Hypothalamus (tissue), 51 donors: ENCODE measurements around the gene MRTO4.
"Not testable (repeated sequence)": the region's sequence is repeated elsewhere in the genome, so short reads cannot be mapped to it uniquely, and the experiment has no call there.

Source experiments
- DNase-seq, 51 donors: peaks; one replicate each; lab custom pipeline; 2025; lab: John Stamatoyannopoulos, UW

The MRTO4 gene

DNA sequence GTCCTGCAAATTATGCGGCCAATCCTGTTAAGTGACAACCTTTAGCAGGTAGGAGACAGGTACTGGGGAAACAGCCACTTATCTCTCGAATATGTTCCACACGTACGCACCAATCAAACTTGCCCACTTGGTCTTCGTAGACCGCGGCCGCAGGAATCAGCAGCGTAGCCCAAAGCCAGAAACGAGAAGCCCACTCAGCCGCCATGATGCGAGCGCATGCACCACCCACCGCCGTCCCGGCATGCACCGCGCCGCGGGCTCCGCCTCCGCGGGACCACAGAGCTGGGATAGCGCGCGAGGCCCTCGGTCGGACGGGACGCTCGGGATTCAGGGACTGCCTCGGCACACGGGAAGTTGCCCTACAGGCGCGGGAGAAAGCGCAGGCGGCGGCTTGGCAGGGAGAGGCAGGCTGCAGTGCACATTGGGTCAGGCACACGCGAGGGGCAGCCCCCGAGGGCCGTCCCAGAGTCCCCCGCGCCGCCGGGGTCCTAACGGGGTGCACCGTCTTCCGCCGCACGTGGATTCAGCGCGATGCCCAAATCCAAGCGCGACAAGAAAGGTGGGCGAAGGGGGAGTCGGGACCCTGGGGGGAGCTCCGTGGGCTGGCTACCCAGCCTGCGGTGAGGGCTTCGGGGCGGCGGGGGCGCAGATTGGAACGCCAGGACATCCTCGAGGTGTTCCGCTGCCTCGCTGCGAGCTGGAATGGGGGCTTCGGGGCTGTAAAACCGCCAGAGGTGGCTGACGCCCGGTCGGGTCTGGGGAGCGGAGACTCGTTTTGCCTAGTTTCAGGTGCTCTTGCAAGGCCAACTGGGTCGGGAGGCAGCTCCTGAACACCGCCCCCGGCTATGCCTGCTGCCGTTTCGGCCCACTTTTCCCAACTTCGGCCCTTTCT lies at the start of gene MRTO4, which contains the start of gene EMC1:
Gene MRTO4 (plus strand): TSS at position 501 of the 892 bp plus-strand sequence. CDS start 31 bp downstream, at position 532.
Gene EMC1 (minus strand): TSS at position 220 of the 892 bp plus-strand sequence. CDS start 15 bp downstream, at position 205.
- peak; percentile 57 to 98 (median 82) for DNase-seq

DNA sequence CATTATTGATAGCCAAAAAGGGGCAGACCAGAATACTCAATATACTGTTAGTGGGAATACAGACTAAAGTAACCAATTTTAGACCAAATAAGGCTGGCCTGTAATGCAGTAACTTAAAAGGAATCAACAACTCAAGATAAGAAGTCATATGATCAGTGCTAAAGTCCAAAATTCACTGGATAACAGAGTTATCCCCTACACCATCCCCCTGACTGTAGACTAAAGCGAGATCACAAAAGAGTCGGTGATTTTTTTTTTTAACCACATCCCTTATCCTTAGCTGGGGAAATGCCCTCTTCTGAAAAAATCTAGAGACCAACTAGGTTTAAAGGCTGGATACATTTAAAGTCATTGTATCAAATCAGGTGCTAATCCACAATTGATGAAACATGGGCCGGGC lies 49.2 kb upstream of the MRTO4 start:
- DNase-seq: no peak

DNA sequence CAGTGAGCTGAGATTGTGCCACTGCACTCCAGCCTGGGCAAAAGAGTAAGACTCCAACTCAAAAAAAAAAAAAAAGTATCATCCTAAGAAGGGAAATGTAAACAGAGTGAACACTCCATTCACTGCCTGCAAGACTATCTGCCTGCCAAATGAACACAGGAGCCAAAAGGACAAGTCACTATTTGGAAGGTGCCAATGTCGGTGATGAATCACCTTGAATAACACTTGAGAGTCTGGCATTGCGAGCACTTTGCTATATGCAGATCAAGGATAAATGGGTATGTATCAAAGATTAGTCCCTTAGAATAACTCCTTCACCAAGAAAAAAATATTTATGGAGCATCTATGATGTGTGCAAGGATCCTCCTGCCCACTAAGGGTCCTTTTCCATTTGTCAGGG lies 48.2 kb upstream of the MRTO4 start:
- DNase-seq: peak in 3 of 51 donors; percentile 9 to 44 (median 11)

DNA sequence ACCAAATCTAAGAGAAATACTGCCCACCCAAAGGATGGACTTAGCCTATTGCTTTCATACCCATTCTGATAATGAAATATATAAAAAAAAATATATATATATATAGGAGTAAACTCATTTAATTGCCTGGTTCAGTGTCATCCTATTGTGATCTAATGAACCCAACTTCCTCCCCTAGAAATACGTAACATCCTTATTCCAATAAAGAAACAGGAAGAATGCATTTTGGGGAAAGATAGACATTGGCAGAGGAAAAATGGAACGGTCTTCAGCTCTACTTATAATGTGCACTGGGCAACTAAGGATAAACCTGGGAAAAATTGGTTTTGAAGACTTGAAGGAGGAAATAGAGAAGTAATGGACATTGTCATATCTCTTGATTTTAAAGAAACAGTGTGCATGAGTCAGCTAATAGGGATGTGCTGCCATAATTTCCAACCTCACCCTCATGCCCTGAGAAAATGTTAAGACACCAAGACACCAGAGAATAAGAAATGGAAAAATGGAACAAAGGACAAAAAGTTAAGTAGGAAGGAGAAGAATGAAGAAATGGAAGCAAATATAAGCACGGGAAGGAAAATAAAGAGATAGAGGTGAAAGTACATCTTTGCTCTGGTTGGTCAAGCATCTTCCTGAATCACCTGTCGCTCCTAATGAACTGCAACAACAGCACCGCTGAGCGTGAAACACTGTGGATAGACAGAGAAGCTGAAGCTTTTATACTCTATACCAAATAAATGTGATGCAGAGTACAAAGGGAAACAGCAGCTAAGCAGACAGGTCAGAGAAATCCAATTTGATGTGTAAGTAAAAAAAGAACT lies 46.9 kb upstream of the MRTO4 start:
- no peak for DNase-seq

DNA sequence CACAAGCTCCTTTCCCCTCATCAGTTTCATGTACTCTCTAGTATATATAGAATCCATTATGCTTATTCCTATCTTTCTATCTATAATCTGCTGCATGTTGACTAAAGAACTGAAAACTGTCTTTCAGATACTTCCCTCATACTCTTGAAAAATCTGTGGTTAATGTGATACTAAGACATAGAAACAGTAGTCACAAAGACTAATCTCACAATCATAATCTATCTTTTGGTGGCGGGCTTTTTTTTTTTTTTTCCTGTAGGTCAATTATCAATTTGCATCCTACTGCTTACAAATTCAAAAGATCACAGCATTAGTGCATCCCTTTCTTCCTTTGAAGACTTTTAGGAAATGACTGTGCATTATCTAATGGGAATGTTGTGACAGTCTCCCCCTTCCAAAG lies 46.2 kb upstream of the MRTO4 start:
- DNase-seq: no peak

DNA sequence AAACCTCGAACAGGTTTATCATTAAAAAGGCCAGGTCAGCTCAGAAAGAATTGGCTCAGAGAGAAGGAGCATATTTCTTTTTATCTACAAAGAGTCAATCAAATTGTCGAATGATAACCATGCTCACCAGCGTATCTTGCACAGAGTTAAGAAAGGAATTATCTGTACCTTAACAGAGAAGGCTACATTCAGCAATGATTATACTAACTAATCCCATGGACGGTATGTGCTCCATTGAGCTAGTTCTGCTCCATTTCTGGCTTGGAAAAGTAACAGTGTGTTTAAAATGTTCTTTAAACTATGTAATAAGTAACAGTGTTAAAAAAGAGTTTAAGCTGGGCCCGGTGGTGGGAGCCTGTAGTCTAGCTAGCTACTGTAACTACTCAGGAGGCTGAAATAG lies 45.8 kb upstream of the MRTO4 start:
- no peak for DNase-seq

DNA sequence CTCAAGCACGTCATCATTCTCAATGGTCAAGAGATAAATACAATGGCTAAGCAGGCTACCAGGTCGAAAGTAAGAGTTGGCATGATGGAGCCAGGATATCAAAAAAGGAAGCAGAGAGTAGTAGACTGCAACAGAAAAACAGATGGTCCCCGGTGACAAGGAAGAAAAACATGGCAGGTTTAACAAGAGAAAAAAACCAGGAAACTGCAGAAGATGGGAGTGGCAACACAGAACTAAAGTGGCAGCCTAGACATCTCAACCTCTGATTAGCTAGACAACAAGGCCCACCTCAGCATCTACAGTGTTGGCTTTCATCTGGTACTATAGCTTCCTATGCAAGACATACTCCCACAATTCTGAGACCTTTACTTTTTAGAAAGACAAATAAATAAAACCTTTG lies 44.7 kb upstream of the MRTO4 start:
- DNase-seq: no peak

DNA sequence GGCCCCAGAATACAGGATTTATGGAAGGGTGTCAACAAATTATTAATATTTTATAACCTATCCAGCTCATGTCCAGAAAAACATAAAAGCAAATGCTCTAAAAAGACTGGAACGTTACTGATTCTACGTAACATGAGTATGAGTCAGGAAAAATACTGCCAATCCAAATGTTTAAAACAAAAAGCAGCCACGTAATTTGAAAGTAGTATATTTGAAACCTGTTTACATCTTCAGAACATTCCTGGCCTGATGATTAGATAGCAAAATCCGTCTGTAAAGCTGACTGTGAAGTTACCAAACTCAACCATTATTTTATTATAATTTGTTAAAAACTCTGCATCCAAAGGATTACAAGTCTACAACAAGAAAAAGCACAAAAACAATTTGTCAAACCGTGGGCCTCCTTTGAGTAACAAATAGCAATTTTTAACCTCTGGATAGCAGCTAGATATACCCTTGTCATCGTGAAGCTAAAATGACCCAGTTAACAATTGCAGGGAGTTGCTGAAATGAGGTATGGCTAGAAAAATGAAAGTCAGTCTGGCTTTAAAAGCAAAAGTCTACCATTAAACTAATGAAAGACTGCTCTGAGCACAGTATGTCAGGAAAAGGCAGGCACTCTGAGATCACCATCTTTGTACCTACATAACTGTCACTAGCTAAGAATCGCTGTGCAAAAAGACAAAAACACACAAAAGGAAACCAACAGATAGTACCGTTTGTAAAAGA lies 42.7 kb upstream of the MRTO4 start:
- DNase-seq: no peak

DNA sequence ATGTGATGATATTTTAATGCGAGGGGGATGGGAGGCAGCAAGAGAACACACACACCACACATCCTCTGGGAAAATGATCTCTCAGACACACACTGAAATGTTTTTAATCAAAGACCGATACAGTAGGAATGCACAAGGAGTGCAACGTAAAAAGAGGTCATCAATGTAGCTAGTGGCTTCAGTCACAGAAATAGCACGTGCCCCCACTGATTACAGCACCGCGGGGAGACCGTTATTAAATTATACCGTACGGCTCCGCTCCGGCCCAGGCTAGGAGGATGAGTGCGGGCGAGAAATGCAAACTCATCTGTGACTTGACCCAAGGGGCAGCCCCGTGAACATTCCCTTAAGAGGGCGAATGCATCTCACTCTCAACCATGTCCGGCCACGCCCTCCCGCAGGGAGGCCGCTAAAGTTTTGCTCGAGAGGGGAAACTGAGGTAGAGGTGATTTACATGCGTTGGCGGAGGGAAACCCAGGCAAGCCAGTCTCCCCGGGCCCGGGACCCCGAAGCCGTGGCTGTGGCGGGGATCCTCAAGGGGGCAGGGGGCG lies 42.1 kb upstream of the MRTO4 start:
- peak in 13 of 51 donors; percentile 25 to 58 (median 41) for DNase-seq

DNA sequence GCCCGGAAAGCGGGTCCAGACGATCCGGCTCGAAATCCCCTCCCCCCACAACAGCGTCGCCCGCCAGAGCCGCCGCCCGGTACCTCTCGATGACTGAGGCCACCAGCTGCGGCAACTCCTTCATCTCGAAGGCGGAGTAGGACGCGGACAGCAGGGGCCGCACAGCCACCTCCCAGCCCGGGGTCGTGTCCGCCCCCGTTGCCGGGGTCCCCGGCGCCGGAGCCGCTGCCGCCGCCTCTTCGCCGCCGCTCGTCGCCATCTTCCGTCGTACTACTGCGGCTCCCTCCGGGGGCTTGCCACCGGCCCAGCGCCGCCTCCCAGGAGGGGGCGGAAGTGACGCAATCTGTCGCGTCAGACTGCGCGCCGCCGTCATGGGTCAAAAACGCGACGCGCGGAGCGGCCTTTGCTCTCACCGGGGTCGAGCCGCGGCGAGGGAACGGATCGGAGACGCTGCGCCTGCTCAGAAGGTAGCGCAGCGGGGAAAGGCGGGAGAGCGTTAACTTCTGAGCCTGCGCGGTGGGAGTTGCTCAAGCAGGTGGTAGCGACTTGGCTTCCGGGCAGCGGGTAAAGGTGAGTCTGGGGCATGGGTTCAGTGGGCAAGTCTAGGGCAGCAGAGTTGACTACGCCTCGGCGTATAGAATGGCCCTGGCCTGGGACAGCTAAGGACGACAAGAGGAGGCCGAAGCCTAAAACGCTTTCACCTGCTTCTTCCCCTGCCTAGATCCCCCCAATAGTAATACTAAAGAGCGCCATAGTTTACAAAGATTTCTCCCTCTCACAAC lies 41.4 kb upstream of the MRTO4 start, which contains the start of gene UBR4:
Gene UBR4 (minus strand): TSS at position 277 of the 782 bp plus-strand sequence. CDS start 18 bp downstream, at position 259.
- peak; percentile 49 to 97 (median 87) for DNase-seq

DNA sequence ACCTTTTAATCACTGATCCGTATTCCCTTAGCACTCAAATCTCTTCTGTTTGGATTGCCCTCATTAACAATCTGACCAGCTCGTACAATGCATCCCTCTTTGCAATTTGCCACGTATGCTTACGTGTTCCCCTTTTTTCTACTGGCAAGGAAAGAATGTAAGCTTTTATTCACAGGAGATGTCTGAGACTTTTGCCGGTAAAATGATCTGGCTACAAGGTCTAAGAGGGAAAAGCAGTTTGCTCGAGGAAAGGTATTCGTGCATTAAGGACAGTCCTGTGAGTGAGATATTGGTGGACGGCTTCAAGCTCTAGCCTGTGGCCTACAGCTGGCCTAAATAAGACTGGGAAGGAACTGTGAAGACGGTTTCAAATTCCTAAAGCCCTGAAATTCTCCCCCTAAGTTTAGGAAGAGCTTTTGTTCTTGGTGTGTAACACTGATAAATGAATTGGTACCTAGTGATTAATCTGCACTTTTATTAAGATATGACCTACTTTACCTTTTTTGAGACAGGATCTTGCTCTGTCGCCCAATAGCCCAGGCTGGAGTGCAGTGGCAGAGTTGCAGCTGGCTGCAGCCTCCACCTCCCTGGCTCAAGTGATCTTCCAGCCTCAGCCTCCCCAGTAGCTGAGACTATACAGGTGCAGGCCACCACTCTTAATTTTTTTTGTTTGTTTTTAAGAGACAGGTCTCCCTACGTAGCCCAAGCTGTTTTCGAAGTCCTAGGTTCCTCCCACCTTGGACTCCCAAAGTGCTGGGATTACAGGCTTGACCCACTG lies 40.6 kb upstream of the MRTO4 start:
- no peak for DNase-seq

DNA sequence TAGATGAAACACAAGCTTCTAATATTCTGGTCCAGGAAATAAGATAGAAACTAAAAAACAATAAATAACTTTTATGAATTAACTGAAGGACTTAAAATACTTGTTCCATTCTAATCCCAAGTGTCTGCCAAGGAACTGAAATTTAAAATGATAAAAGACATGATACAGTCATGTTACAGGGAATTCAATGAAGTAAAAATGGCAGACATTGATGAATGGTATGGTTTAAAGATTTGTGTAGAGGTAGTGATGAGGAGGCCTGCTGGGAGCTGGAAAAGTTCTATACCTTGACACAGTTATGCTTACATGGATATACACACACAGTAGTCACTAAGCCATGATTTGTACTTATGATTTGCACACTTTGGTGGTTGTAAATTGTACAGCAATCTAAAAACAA lies 39.4 kb upstream of the MRTO4 start:
- DNase-seq: no peak

DNA sequence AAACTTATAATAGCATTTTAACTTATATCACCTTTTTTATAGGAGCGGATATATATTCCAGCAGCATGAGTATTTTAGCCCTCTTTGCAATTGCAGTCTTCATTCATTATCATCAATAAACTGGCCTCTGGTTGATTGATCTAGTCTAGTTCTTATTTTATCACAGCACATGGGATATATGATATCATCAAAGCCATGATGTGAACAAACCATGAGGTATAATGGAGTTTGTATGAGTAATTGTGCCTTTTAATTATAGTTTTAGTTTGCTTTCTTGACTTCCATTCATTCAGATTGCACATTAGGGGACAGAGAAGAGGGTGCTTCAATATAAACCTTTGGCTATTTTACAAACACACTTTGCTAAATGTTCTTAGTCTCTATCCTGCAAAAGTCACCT lies 38.0 kb upstream of the MRTO4 start:
- DNase-seq: no peak

DNA sequence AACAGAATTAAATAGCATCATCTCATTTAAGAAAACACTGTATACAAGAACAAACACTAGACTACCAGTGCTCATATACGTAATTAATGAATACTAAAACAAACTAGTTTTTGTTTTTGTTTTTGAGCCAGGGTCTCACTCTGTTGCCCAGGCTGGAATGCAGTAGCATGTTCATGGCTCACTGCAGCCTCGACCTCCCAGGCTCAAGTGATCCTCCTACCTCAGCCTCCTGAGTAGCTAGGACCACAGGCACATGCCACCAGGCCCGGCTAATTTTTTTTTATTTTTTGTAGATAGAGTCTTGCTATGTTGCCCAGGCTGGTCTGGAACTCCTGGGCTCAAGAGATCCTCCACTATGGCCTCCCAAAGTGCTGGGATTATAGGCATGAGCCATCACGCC lies 35.0 kb upstream of the MRTO4 start:
- not testable (repeated sequence) for DNase-seq

DNA sequence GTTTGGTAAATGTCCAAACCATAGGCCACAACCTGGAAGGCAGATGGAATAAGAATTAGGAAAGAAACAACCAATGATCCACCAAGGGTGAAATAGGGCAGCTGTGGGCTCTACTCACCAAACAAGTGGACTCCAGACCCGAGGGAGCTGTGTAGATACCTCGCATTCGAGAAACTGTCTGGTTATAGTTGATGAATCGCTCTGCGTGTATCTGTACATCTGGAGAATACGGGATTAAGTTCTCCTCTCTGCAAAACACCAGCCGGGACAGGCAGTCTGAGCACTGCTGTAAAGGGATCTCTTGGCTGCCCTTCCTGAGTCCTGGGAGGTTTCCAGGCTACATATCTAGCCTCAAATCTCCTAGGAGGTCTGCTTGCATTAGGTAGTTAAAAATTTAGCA lies 32.2 kb upstream of the MRTO4 start:
- DNase-seq: no peak

DNA sequence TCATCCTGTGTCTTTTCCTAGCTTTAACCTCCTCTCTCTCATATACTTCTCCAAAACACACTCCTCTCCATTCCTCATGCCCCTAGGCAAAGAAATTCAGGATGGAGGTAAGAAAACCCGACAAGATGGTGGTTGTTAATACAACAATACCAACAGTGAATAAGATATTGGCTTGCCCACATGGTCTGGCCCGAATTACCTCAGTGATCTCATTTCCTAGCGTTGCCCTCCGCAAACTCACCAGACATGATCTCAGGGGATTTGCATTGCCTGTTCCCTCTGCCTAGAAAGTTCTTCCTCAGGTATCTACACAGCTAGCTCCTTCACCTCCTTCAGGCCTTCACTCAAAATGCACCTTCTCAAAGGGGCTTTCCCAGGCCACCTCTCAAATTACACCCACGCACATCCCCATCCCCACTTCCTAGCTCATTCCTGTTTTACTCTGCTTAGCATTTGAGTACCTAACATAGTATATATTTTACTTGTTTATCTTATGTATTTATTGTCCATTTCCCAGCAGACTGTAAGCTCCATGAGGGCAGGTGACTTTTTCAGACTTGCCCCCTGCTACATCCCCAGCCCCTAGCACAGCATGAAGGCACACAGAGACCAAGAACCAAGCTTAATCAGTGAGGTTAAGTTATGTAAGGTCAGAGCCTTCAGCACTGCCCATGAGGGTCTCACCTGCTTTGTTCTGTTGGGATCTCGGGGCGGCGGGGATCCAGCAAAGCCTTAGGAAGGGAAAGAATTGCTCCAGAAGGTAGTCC lies 31.3 kb upstream of the MRTO4 start:
- DNase-seq: no peak

DNA sequence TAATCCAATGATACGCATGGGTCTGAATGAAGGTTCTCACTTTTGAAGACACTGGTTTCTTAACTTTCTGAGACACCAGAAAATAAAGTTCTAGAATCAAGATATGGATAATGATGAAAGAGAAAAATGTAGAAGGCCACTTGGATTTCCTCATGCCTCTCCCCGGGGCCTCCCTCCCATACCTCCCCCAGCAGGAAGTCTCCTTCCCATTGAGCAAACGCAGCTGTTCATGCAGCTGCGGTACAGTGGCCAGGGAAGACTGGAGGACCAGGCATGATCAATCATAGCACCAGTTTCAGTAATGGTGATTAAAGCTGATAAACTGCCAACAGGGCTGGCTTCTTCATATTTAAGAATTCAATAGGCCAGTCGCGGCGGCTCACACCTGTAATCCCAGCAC lies 30.6 kb upstream of the MRTO4 start:
- DNase-seq: no peak

DNA sequence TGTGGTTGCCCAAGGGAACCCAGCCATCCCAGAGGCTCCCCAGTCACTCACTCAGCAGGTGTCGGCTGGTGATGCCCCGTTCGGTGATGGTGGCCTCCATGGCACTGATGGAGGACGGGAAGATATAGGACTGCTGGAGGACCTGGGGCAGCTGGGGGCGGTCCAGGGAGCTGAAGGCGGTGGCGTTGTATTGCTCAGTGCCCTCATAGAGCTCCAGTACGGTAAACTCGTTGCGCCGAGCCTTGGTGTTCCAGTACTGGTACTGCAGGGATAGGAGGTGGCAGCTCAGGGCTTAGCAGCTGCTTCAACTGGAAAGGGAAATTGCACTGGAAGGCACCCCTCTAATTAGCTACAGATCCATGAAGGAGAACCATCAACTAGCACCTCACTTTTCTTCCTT lies 29.0 kb upstream of the MRTO4 start:
- DNase-seq: no peak
